Effector memory CD8-positive, alpha-beta T cell (primary cell): ENCODE results near the gene SELENOO.
"Not testable (repeated sequence)": the region's sequence is repeated elsewhere in the genome, so short reads cannot be mapped to it uniquely, and the experiment has no call there.

ENCODE experiments used
- ATAC-seq: fragments of 150-1000 bp; cut with Tn5 transposase; replicated peaks from 2 replicates; pipeline ENCODE4 v1.10.0; 2021; ENCODE audit warnings: mild to moderate bottlenecking, moderate library complexity
- DNase-seq, 3 experiments: peaks; one replicate each; pipeline ENCODE4 v3.0.0; 2021
- H3K27ac Mint-ChIP-seq, 2 donors: one replicate each; pipeline ENCODE4 v1.8.0; 2022; ENCODE audit warnings: mild to moderate bottlenecking in 2 of 2, mixed read lengths in 2 of 2, moderate library complexity in 2 of 2
- H3K27me3 Mint-ChIP-seq, 2 donors: one replicate each; pipeline ENCODE4 v1.8.0; 2022; ENCODE audit warnings: mixed read lengths in 2 of 2
- H3K36me3 Mint-ChIP-seq: one replicate; pipeline ENCODE4 v1.8.0; 2022; ENCODE audit warnings: mild to moderate bottlenecking, moderate library complexity, mixed read lengths; ENCODE audit not compliant: insufficient read depth
- H3K4me1 Mint-ChIP-seq, 2 donors: one replicate each; pipeline ENCODE4 v1.8.0; 2022; ENCODE audit warnings: low read depth in 2 of 2, mixed read lengths in 2 of 2
- H3K4me3 Mint-ChIP-seq, 2 donors: one replicate each; pipeline ENCODE4 v1.8.0; 2022; ENCODE audit warnings: mild to moderate bottlenecking in 2 of 2, mixed read lengths in 2 of 2, moderate library complexity in 2 of 2
- H3K9me3 Mint-ChIP-seq, 2 donors: one replicate each; pipeline ENCODE4 v1.8.0; 2022; ENCODE audit warnings: mixed read lengths in 2 of 2

Gene SELENOO

DNA sequence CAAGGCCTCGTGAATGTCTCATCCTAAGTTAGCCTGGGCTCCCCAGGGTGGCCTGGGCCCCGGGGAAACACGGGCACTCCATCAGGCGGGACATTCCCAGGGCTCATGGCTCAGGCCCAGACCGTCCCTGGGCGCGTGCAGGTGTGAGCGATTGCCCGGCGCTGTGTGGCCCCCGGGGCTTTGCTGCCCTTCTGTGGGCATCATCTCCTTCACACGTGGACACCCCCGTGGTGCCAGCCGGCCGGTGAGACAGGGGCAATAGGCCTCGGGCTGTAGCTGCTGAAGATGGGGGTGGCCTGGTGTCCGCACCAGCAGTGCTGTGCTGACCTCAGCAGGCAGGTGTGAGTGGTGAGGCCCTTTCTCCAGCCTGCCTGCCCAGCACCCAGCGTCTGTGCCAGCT lies 4.6 kb upstream of the SELENOO start:
- Mint-ChIP-seq H3K27me3 (no peaks in the 10 kb centered on the region), H3K4me3 (no peak overlapping the region), H3K27ac (peak overlapping the region in 1 of 2 donors; percentile 85), H3K9me3 (no peaks in the 10 kb centered on the region), H3K4me1 (peaks cover 11 to 24% of the 10 kb centered on the region in 2 donors), H3K36me3 (peaks cover 61% of the 10 kb centered on the region)
- no peak for DNase-seq
- no peak for ATAC-seq

DNA sequence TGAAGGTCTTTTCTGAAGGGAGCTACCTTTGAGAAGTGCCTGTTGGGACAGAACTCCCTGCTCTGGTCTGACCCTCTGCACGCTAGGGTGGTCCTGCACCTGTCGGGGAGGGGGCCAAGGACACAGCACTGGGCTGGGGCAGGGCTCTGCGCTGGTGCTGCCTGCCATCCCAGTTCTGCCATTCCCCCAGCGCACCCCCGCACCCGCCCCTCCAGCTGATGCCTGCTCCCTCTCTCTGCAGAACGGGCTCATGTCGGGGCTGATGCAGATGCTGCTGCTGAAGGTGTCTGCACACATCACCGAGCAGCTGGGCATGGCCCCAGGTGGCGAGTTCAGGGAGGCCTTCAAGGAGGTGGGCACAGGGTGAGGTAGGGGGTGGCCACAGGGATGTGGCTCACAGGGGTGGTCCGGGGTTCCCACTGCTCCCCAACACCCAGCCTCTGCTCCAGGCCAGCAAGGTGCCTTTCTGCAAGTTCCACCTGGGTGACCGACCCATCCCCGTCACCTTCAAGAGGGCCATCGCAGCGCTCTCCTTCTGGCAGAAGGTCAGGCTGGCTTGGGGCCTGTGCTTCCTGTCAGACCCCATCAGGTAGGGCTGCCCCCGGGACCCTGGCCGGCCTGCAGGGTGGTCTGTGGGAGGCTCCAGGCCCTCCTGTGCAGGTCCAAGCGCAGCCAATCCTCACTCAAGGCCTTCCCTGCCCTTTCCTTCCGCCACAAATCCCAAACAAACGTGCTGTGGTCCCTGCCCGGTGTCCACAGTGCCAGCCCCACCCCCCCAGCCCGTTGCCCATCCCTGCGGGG lies 3.6 kb upstream of the SELENOO start:
- no peak for DNase-seq
- no peaks in the 10 kb centered on the region for H3K27me3 Mint-ChIP-seq
- no peak overlapping the region for H3K4me3 Mint-ChIP-seq
- ATAC-seq: no peak
- no peaks in the 10 kb centered on the region for H3K9me3 Mint-ChIP-seq
- H3K36me3 Mint-ChIP-seq: peaks cover 54% of the 10 kb centered on the region
- H3K4me1 Mint-ChIP-seq: peaks cover 11 to 19% of the 10 kb centered on the region in 2 donors
- peak overlapping the region in 1 of 2 donors; percentile 49 for H3K27ac Mint-ChIP-seq

DNA sequence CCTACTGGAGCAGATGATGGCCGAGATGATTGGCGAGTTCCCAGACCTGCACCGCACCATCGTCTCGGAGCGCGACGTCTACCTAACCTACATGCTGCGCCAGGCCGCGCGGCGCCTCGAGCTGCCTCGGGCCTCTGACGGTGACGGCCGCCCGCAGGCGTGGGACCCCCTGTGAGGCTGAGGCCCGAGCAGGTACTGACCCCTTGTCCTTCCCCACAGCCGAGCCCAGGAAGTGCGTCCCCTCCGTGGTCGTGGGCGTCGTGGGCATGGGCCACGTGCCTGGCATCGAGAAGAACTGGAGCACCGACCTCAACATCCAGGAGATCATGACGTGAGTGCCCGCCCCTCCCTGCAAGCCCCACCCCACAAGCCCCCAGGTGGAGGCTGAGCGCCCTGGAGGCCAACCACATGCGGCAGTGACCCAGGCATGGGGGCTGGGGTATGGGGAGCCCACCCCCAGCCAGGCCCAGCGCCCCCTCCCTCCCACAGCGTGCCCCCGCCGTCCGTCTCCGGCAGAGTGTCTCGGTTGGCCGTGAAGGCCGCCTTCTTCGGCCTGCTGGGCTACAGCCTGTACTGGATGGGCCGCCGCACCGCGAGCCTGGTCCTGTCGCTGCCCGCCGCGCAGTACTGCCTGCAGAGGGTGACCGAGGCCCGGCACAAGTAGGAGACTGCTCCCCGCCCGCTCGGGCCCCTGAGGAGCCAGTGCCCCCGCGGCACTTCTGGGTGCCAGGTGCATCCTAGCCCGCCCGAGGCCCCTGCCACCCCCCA lies 2.8 kb upstream of the SELENOO start:
- Mint-ChIP-seq H3K36me3 (peaks cover 48% of the 10 kb centered on the region), H3K9me3 (no peaks in the 10 kb centered on the region), H3K4me1 (peaks cover 11 to 15% of the 10 kb centered on the region in 2 donors), H3K4me3 (no peak overlapping the region), H3K27ac (no peak overlapping the region), H3K27me3 (no peaks in the 10 kb centered on the region)
- no peak for ATAC-seq
- no peak for DNase-seq

DNA sequence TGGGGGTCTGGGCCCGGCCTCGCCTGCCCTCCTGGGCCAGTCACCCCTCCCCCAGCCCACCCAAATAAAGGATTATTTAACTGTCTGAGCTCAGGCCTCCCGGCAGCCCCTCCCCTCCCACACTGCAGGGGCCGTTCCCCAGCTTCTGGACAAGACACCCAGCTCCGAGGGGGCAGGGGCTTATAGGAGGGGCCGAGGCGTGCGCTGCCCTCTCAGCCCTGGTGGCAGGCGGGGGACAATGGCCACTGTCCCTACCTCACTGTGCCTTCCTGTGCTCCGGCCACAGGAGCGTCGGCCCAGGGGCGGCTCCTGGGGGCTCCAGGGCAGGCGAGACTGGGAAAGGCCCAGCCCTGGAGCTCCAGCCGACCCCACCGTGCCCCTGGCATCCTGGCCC lies 2.2 kb upstream of the SELENOO start:
- H3K36me3 Mint-ChIP-seq: peaks cover 49% of the 10 kb centered on the region
- H3K4me1 Mint-ChIP-seq: peaks cover 11 to 15% of the 10 kb centered on the region in 2 donors
- H3K4me3 Mint-ChIP-seq: no peak overlapping the region
- no peaks in the 10 kb centered on the region for H3K9me3 Mint-ChIP-seq
- ATAC-seq: no peak
- no peak for DNase-seq
- H3K27me3 Mint-ChIP-seq: no peaks in the 10 kb centered on the region
- peak overlapping the region; percentile 64 to 81 for H3K27ac Mint-ChIP-seq

DNA sequence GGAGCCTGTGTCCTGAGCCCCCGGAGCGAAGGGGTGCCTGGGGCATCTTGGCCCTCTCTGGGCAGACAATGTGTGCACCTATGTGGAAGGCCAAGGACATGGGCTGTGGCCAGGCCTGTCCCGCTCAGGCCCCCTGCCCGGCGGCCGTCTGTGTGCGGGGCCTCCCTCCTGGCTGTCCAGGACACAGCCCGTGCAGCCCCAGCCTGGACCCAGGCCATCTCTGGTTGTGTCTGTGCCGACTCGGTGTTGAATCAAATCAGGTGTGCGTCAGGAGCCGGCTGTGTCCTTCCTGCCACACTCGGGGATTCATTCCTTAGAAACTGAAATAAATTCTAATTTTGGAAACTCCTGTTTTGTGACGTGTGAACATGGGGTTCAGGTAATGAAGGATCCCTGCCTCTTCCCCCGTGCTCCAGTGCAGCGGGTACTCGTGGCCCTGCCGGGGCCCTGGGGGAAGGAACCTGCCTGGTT lies 1.5 kb upstream of the SELENOO start:
- Mint-ChIP-seq H3K9me3 (no peaks in the 10 kb centered on the region), H3K27me3 (no peaks in the 10 kb centered on the region), H3K36me3 (peaks cover 48% of the 10 kb centered on the region), H3K27ac (peak overlapping the region; percentile 64 to 81), H3K4me3 (peak overlapping the region; percentile 76 to 77), H3K4me1 (peaks cover 11 to 13% of the 10 kb centered on the region in 2 donors)
- ATAC-seq (no peak), DNase-seq (no peak)

DNA sequence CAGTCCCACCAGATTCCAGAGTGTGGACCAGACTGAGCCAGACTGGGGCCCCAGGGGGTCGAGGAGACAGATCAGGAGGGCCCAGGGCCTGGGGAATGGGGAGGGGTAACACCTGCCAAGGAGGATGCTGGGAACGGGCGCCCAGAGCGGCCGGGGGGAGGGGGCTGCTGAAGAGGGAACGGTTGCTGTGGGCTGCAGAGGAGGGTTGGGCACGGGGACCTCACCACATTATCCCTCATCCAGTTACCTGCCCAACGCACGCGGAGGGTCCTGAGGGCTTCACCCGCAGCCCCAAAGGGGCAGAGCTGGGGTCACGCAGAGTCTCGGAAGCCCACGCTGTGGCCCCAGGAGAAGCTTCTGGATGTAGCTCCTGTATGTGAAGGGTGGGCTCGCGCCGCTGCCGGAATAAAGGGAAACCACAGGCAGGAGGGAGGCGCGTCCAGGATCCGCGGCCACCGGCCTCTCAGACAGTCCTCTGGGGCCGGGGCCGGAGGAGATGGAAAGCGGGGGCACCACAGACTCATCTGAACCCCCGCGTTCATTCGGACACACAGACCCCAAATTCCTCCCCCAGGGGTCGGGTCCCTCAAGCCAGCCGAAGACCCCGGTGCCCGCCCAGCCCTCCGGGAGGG lies 866 bp upstream of the SELENOO start:
- Mint-ChIP-seq H3K9me3 (no peaks in the 10 kb centered on the region), H3K4me3 (peak overlapping the region; percentile 76 to 77), H3K27ac (peak overlapping the region; percentile 64 to 81), H3K36me3 (peaks cover 41% of the 10 kb centered on the region), H3K4me1 (peaks cover 15 to 18% of the 10 kb centered on the region in 2 donors), H3K27me3 (no peaks in the 10 kb centered on the region)
- ATAC-seq: no peak
- DNase-seq: no peak

DNA sequence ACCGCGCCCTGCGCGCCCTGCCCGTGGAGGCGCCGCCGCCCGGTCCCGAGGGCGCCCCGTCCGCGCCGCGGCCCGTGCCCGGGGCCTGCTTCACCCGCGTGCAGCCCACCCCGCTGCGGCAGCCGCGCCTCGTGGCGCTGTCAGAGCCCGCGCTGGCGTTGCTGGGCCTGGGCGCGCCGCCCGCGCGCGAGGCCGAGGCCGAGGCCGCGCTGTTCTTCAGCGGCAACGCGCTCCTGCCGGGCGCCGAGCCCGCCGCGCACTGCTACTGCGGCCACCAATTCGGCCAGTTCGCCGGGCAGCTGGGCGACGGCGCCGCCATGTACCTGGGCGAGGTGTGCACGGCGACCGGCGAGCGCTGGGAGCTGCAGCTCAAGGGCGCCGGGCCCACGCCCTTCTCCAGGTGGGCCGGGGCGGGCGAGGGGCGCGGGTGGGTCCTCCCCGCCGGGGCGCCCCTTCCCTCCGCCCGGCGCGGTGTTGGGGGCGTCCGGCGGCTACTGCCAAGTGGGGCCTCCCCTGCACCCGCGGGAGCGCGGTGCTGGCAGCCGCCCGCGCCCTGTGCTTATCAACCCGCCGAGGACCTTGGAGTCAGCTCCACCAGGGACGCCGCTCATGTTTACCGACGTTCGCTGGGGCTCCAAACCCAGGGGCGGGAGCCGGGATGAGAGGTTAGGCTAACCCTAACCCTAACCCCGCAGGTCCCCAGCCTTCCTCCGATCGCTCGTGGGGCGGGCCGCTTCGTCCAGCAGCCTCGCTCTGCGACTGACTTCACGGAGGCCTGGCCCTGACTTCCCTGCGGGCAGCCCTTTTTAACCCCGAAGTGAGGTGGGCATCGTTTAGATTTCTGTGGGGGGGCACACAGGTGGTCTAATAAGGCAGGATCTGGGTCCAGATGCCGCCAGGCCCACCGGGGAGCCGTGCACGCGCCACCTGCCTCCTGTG lies 649 bp downstream of the SELENOO start:
- no peaks in the 10 kb centered on the region for H3K9me3 Mint-ChIP-seq
- DNase-seq (no peak), ATAC-seq (peak; percentile 41)
- peaks cover 30% of the 10 kb centered on the region for H3K36me3 Mint-ChIP-seq
- no peaks in the 10 kb centered on the region for H3K27me3 Mint-ChIP-seq
- peak overlapping the region; percentile 73 to 83 for H3K27ac Mint-ChIP-seq
- H3K4me3 Mint-ChIP-seq: peak overlapping the region; percentile 77 to 78
- peaks cover 20 to 21% of the 10 kb centered on the region in 2 donors for H3K4me1 Mint-ChIP-seq

DNA sequence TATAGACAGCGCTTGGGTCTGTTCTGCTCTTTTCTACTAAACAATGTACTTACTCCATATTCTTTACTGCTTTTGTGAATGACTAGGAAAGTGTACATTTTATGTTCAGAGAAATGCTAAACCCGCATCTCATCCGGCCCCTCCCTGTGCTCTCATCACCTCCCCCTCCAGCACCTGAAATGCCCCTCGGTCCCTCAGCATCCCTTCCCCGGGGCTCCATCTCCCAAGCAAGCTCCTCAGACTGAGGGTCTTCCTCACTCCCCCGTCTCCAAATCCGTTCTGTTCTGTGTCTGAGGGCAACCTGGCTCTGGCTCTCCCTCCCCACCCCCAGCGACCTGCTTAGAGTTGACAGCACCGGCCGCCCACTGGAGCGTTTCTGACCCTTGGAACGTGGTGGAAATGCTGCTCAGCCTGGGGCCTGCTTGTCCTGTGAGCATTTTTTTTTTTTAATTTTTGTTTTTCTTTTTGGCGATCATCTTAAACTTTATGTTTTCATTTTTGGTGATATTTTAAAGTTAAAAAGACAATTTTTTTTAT lies 1.4 kb downstream of the SELENOO start:
- Mint-ChIP-seq H3K4me1 (peaks cover 20 to 21% of the 10 kb centered on the region in 2 donors), H3K9me3 (no peaks in the 10 kb centered on the region), H3K4me3 (peak overlapping the region; percentile 77 to 78), H3K27me3 (no peaks in the 10 kb centered on the region), H3K27ac (peak overlapping the region; percentile 73 to 83), H3K36me3 (peaks cover 26% of the 10 kb centered on the region)
- ATAC-seq (no peak), DNase-seq (no peak)

DNA sequence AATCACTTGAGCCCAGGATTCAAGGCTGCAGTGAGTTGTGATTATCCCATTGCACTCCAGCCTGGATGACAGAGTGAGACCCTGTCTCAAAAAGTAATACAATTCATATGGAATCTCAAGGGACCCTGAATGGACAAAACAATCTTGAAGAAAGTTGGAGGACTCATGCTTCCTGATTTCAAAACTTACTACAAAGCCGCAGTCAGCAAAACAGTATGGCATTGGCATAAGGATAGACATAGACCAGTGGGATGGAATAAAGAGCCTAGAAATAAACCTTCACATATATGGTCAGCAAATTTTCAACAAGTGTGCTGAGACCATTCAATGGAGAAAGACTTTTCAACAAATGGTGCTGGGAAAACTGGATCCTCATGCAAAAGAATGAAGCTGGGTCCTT lies 2.5 kb downstream of the SELENOO start:
- Mint-ChIP-seq H3K27ac (no peak overlapping the region), H3K4me1 (peaks cover 20 to 21% of the 10 kb centered on the region in 2 donors), H3K4me3 (no peak overlapping the region), H3K27me3 (no peaks in the 10 kb centered on the region), H3K9me3 (no peaks in the 10 kb centered on the region), H3K36me3 (peaks cover 33% of the 10 kb centered on the region)
- ATAC-seq (no peak), DNase-seq (no peak)

DNA sequence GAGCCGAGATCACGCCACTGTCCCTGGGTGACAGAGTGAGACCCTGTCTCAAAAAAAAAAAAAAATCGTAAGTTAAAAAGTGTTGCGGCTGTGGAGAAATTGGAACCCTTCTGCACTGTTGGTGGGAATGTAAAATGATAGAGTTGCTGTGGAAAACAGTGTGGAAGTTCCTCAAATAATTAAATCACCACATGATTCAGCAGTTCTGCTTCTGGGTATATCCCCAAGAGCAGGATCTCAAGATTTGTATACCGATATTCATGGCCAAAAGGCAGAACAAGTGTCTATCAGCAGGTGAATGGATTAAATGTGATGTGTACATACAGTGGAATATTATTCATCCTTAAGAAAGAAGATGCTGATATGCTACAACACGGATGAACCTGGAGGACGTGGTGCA lies 3.8 kb downstream of the SELENOO start:
- H3K27ac Mint-ChIP-seq: peak overlapping the region; percentile 3 to 88
- no peaks in the 10 kb centered on the region for H3K9me3 Mint-ChIP-seq
- ATAC-seq (no peak), DNase-seq (no peak)
- no peaks in the 10 kb centered on the region for H3K27me3 Mint-ChIP-seq
- H3K4me3 Mint-ChIP-seq: no peak overlapping the region
- peaks cover 19 to 20% of the 10 kb centered on the region in 2 donors for H3K4me1 Mint-ChIP-seq
- peaks cover 30% of the 10 kb centered on the region for H3K36me3 Mint-ChIP-seq

DNA sequence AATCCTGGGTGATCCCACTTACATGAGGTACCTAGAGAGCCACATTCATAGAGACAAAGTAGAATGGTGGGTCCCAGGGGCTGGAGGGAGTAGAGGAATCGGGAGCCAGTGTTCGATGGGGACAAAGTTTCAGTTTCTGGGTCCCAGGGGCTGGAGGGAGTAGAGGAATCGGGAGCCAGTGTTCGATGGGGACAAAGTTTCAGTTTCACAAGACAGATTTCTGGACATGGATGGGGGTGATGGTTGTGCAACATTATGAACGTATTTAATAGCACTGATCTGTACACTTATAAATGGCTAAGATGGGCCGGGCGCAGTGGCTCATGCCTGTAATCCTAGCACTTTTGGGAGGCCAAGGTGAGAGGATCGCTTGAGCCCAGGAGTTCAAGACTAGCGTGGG lies 4.2 kb downstream of the SELENOO start:
- H3K9me3 Mint-ChIP-seq, DNase-seq, H3K27me3 Mint-ChIP-seq, H3K4me3 Mint-ChIP-seq, ATAC-seq: not testable (repeated sequence)
- Mint-ChIP-seq H3K36me3 (peaks cover 32% of the 10 kb centered on the region), H3K27ac (peak overlapping the region; percentile 3 to 88), H3K4me1 (peaks cover 18 to 24% of the 10 kb centered on the region in 2 donors)

DNA sequence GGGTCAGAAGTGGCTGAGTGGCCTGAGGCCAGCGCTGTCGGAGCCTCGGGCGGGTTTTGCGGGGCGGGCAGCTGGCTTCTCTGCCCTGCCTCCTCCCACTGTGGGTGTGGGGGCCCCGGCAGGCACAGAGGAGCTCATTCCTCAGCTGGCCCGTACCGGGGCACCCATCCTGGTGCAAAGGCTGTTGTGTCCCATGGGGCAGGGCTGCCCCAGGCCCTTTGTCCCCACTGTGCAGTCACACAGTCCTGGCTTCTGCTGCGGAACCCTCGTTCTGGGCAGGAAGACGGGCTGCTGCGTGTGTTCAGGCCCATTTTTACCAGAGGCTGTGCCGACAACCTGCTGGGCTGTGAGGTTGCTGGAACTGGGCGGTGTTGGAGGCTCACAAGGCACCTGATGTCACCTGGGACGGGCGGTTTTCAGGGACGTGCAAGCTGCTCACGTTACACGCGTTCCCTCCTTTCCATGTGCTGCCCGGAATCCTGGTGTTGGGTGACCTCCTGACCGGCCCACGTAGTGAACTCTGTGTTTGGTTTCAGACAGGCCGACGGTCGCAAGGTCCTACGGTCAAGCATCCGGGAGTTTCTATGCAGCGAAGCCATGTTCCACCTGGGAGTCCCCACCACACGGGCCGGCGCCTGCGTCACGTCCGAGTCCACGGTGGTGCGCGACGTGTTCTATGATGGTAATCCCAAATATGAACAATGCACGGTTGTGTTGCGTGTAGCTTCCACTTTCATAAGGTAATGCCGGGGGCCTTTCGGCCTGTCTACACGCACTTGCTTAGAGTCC lies 5.2 kb downstream of the SELENOO start:
- ATAC-seq: no peak
- H3K4me3 Mint-ChIP-seq: no peak overlapping the region
- no peak for DNase-seq
- peaks cover 18 to 26% of the 10 kb centered on the region in 2 donors for H3K4me1 Mint-ChIP-seq
- peaks cover 35% of the 10 kb centered on the region for H3K36me3 Mint-ChIP-seq
- H3K9me3 Mint-ChIP-seq: no peaks in the 10 kb centered on the region
- H3K27ac Mint-ChIP-seq: peak overlapping the region in 1 of 2 donors; percentile 49
- H3K27me3 Mint-ChIP-seq: no peaks in the 10 kb centered on the region
